Keratinocyte (primary cell): Measurements from ENCODE around the gene DCP1B. TPM values are rescaled to one million over a fixed set of nuclear protein-coding genes. Genes with fewer than 3 reads are reported as not detected.

ENCODE experiments used
- DNase-seq: peaks from one replicate; pipeline ENCODE4 v3.0.0-alpha.2; 2011; ENCODE audit warnings: low read depth, missing footprints, low spot score
- FAIRE-seq: peaks from 2 replicates; lab custom pipeline; 2011; peaks lifted over from hg19 to GRCh38; lab: Jason Lieb, UNC
- H2AFZ ChIP-seq: 2 replicates; pipeline ENCODE4 v1.6.0; 2012; ENCODE audit warnings: low read length, control low read depth, inconsistent platforms; ENCODE audit not compliant: control insufficient read depth
- H3K27ac ChIP-seq: 2 replicates; pipeline ENCODE4 v1.5.1; 2011; ENCODE audit warnings: low read length; ENCODE audit not compliant: control insufficient read depth, insufficient read depth
- H3K27me3 ChIP-seq: 3 replicates; pipeline ENCODE4 v1.6.0; 2011; ENCODE audit warnings: low read length; ENCODE audit not compliant: control insufficient read depth, insufficient read depth; ENCODE audit errors: extremely low read depth
- H3K36me3 ChIP-seq, 2 experiments: 2 replicates in 1 of 2; 3 replicates in 1 of 2; pipeline ENCODE4 v1.5.1; 2011; ENCODE audit warnings: low read length in 2 of 2, mild to moderate bottlenecking in 1 of 2; ENCODE audit not compliant: control insufficient read depth in 2 of 2, insufficient read depth in 2 of 2; ENCODE audit errors: extremely low read depth in 1 of 2
- H3K4me1 ChIP-seq: 3 replicates; pipeline ENCODE4 v1.5.1; 2011; ENCODE audit warnings: low read length; ENCODE audit not compliant: control insufficient read depth, insufficient read depth; ENCODE audit errors: extremely low read depth
- H3K4me2 ChIP-seq: 3 replicates; pipeline ENCODE4 v1.6.0; 2011; ENCODE audit warnings: low read depth, low read length; ENCODE audit not compliant: control insufficient read depth, insufficient read depth; ENCODE audit errors: extremely low read depth
- H3K4me3 ChIP-seq, 3 experiments: fragments of 200-600 bp in 1 of 3; sonication (generic) in 1 of 3; 2 replicates in 2 of 3; 3 replicates in 1 of 3; pipeline ENCODE4 v1.5.1; 2011 to 2016; ENCODE audit warnings: low read length in 3 of 3, mild to moderate bottlenecking in 3 of 3, control low read depth in 2 of 3, inconsistent platforms in 1 of 3, low read depth in 1 of 3, mixed read lengths in 1 of 3, mixed run types in 1 of 3, moderate library complexity in 1 of 3; ENCODE audit not compliant: control insufficient read depth in 2 of 3, insufficient read depth in 2 of 3; ENCODE audit errors: extremely low read depth in 1 of 3
- H3K79me2 ChIP-seq: 2 replicates; pipeline ENCODE4 v1.6.0; 2012; ENCODE audit warnings: low read length; ENCODE audit not compliant: control insufficient read depth, insufficient read depth
- H3K9ac ChIP-seq: 3 replicates; pipeline ENCODE4 v1.6.0; 2011; ENCODE audit warnings: low read length; ENCODE audit not compliant: control insufficient read depth, insufficient read depth; ENCODE audit errors: extremely low read depth
- H3K9me1 ChIP-seq: 3 replicates; pipeline ENCODE4 v1.6.0; 2011; ENCODE audit warnings: low read length; ENCODE audit not compliant: control insufficient read depth, insufficient read depth; ENCODE audit errors: extremely low read depth
- H3K9me3 ChIP-seq: 2 replicates; pipeline ENCODE4 v1.5.1; 2012; ENCODE audit warnings: low read depth, low read length; ENCODE audit not compliant: control insufficient read depth
- H4K20me1 ChIP-seq: 3 replicates; pipeline ENCODE4 v1.6.0; 2011; ENCODE audit warnings: low read length; ENCODE audit not compliant: control insufficient read depth, insufficient read depth; ENCODE audit errors: extremely low read depth
- CTCF ChIP-seq, 3 experiments: IDR thresholded peaks in 1 of 3; conservative IDR thresholded peaks in 1 of 3; optimal IDR thresholded peaks in 1 of 3; 2 replicates in 2 of 3; 3 replicates in 1 of 3; pipeline versions ENCODE3 to v1.5.1; 2011; ENCODE audit warnings: low read length in 3 of 3, mild to moderate bottlenecking in 3 of 3, moderate library complexity in 2 of 3, control low read depth in 1 of 3, inconsistent platforms in 1 of 3; ENCODE audit not compliant: insufficient read depth in 2 of 3; ENCODE audit errors: extremely low read depth in 1 of 3
- EZH2 ChIP-seq: IDR thresholded peaks from one replicate; pipeline ENCODE4 v1.6.1; 2012; ENCODE audit warnings: inconsistent platforms, mild to moderate bottlenecking, low read length, moderate library complexity
- dilution Hi-C: fragments of 300-500 bp; cut with MboI; formaldehyde crosslinking; loops from one replicate; pipeline ENCODE4 v1.7.0; 2020; ENCODE audit warnings: low sequenced_read_pairs; ENCODE audit not compliant: extremely low pct_ligation_motif_present
- polyA plus RNA-seq, 5 experiments: library from polyadenylated mRNA; depleted of rRNA in 3 of 5; stranded (reverse) in 3 of 5; stranded (forward) in 1 of 5; unstranded in 1 of 5; fragments of >200 nt; gene quantifications; 1 replicate in 1 of 5; 2 replicates in 3 of 5; 3 replicates in 1 of 5; pipeline versions ENCODE4 v1.2.1 to v1.2.3, GENCODE V29; 2011 to 2012; ENCODE audit warnings: missing spikeins in 2 of 5, low read depth in 1 of 5, low replicate concordance in 1 of 5

Gene DCP1B
- polyA plus RNA-seq, 1 donor (not counting 4 experiments of a cell fraction or from before 2014, with no cell fraction given) = 9.7 TPM

GRCh38 chr12:1906579-1906978, 97.7 kb downstream of the DCP1B start:
- H3K9me3 ChIP-seq = no peaks in the 10 kb centered on the region
- H3K36me3 ChIP-seq = no peaks in the 10 kb centered on the region
- DNase-seq = no peak
- TF ChIP-seq EZH2 (no peak), CTCF (optimal IDR thresholded peaks at IDR 0.05 in 1 of 3, IDR thresholded peaks at IDR 0.05 in 1 of 3, conservative IDR thresholded peaks at IDR 0.05 in 1 of 3; ENCODE audit: extremely low read depth in 1 of 3, insufficient read depth in 2 of 3, low read length in 3 of 3) (no peak)
- peaks cover 8% of the 10 kb centered on the region for H3K27me3 ChIP-seq
- FAIRE-seq = no peak
- no peaks in the 10 kb centered on the region for H3K4me1 ChIP-seq
- H3K9ac ChIP-seq = no peak overlapping the region
- H3K79me2 ChIP-seq = no peaks in the 10 kb centered on the region
- H4K20me1 ChIP-seq = no peaks in the 10 kb centered on the region
- H3K27ac ChIP-seq = no peak overlapping the region
- H2AFZ ChIP-seq = no peak overlapping the region
- H3K9me1 ChIP-seq = no peaks in the 10 kb centered on the region
- no peak overlapping the region for H3K4me2 ChIP-seq
- no peak overlapping the region for H3K4me3 ChIP-seq
- dilution Hi-C loops = no loop called here

GRCh38 chr12:1904875-1905274, 99.4 kb downstream of the DCP1B start:
- Histone ChIP-seq H3K4me3 (no peak overlapping the region), H3K36me3 (no peaks in the 10 kb centered on the region), H3K9me3 (no peaks in the 10 kb centered on the region), H3K27ac (no peak overlapping the region), H3K79me2 (no peaks in the 10 kb centered on the region), H3K9ac (no peak overlapping the region), H3K4me2 (no peak overlapping the region), H3K27me3 (peaks cover 8% of the 10 kb centered on the region), H4K20me1 (no peaks in the 10 kb centered on the region), H3K9me1 (no peaks in the 10 kb centered on the region), H2AFZ (no peak overlapping the region), H3K4me1 (no peaks in the 10 kb centered on the region)
- dilution Hi-C loops = no loop called here
- FAIRE-seq = no peak
- TF ChIP-seq CTCF (optimal IDR thresholded peaks at IDR 0.05 in 1 of 3, IDR thresholded peaks at IDR 0.05 in 1 of 3, conservative IDR thresholded peaks at IDR 0.05 in 1 of 3; ENCODE audit: extremely low read depth in 1 of 3, insufficient read depth in 2 of 3, low read length in 3 of 3) (no peak), EZH2 (no peak)
- no peak for DNase-seq
